B cell (primary cell): ENCODE data around the gene NFASC.

Experiments used
- EZH2 ChIP-seq: IDR thresholded peaks from 2 replicates; pipeline ENCODE4 v1.6.1; 2012; ENCODE audit warnings: borderline replicate concordance, low read depth, mild to moderate bottlenecking, moderate library complexity, low read length; ENCODE audit not compliant: insufficient read depth, poor library complexity, severe bottlenecking
- TF ChIP-seq, protein P1 (sequence below): fragments of 200-600 bp; IDR thresholded peaks from one replicate; pipeline ENCODE4 v1.8.0; 2022; ENCODE audit warnings: antibody characterized with exemption, mild to moderate bottlenecking

DNA sequence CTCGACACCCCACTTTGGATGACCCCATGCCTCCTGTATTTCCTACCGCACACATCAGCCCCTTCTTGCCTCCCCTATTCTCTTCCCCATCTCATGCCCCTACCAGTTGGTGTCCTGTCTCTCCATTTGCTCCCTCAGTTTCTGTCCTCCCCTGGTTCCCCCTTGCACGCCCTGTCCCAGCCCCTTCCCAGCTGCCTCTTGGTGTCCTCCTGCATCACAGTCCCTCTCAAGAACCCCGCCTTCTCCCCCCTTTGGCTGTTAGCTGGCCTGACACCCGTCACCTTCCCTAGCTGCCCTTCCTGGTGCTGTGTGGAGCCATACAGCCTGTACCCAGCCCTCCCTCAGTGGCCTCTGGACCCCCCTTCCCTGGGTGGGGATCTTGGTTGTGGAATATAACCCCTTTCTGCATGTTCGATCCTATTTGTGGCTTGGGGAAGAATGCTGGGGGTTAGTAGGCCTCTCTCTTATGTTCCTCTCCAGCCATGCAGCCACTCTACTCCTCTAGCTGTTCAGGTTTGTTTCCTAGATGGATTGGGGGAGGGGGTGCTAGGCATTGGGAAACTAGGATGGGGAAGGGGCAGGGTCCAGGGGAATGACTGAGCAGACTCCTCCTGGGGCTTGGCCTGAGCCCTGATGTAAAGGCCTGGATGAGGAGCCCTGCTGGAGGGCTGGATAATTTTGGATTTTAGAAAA lies 41.4 kb upstream of the NFASC start:
- TF ChIP-seq, protein P1, sequence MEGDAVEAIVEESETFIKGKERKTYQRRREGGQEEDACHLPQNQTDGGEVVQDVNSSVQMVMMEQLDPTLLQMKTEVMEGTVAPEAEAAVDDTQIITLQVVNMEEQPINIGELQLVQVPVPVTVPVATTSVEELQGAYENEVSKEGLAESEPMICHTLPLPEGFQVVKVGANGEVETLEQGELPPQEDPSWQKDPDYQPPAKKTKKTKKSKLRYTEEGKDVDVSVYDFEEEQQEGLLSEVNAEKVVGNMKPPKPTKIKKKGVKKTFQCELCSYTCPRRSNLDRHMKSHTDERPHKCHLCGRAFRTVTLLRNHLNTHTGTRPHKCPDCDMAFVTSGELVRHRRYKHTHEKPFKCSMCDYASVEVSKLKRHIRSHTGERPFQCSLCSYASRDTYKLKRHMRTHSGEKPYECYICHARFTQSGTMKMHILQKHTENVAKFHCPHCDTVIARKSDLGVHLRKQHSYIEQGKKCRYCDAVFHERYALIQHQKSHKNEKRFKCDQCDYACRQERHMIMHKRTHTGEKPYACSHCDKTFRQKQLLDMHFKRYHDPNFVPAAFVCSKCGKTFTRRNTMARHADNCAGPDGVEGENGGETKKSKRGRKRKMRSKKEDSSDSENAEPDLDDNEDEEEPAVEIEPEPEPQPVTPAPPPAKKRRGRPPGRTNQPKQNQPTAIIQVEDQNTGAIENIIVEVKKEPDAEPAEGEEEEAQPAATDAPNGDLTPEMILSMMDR = no peak
- TF ChIP-seq EZH2 = no peak
